Stomach (tissue), 9 donors: ENCODE results near the gene KIAA0513. TPM values are rescaled to one million over a fixed set of nuclear protein-coding genes. Genes with fewer than 3 reads are reported as not detected.

Experiments
- DNase-seq, 2 donors: peaks; one replicate each; pipeline versions ENCODE4 v3.0.0 to v3.0.0-alpha.2; 2013 to 2019
- H3K27ac ChIP-seq, 5 donors: fragments of 200-600 bp in 4 of 5; sonication (generic) in 4 of 5; one replicate each; pipeline ENCODE4 v1.5.1; 2013 to 2019; ENCODE audit warnings: mild to moderate bottlenecking in 1 of 5, moderate library complexity in 1 of 5
- H3K27me3 ChIP-seq, 3 donors: fragments of 200-600 bp; sonication (generic); one replicate each; pipeline ENCODE4 v1.5.1; 2017 to 2019; ENCODE audit warnings: mixed run types in 1 of 3
- H3K36me3 ChIP-seq, 4 donors: fragments of 200-600 bp; sonication (generic); 1 replicate in 3 of 4; 2 replicates in 1 of 4; pipeline ENCODE4 v1.5.1; 2016 to 2019
- H3K4me1 ChIP-seq, 4 donors: fragments of 200-600 bp; sonication (generic); one replicate each; pipeline ENCODE4 v1.5.1; 2016 to 2019
- H3K4me3 ChIP-seq, 4 donors: fragments of 200-600 bp; sonication (generic) in 3 of 4; one replicate each; pipeline ENCODE4 v1.5.1; 2016 to 2019; ENCODE audit warnings: mild to moderate bottlenecking in 1 of 4
- H3K9me3 ChIP-seq, 4 donors: fragments of 200-600 bp; sonication (generic); one replicate each; pipeline ENCODE4 v1.5.1; 2016 to 2019
- CTCF ChIP-seq, 7 experiments: fragments of 450-650 bp in 4 of 7; fragments of 200-600 bp in 3 of 7; sonication (generic) in 3 of 7; IDR thresholded peaks; one replicate each; pipeline ENCODE4 v1.5.1; 2016 to 2019; ENCODE audit warnings: antibody characterized with exemption in 7 of 7, control low read depth in 2 of 7, mild to moderate bottlenecking in 1 of 7
- EP300 ChIP-seq: sonication (generic); formaldehyde crosslinking; IDR thresholded peaks from one replicate; pipeline ENCODE4 v1.6.1; 2017; ENCODE audit warnings: antibody characterized with exemption
- POLR2A ChIP-seq, 4 donors: fragments of 450-650 bp; IDR thresholded peaks; one replicate each; pipeline ENCODE4 v1.6.1; 2016; ENCODE audit warnings: antibody characterized with exemption in 4 of 4, control low read depth in 2 of 4, mild to moderate bottlenecking in 1 of 4, moderate library complexity in 1 of 4
- POLR2AphosphoS5 ChIP-seq, 3 donors: sonication (generic); formaldehyde crosslinking; IDR thresholded peaks; one replicate each; pipeline ENCODE4 v1.6.1; 2016; ENCODE audit warnings: antibody characterized with exemption in 3 of 3
- whole genome bisulfite sequencing, 5 donors: extraction: QIAGEN DNeasy Blood & Tissue Kit in 3 of 5; methylation state at CpG; one replicate each; pipeline versions ENCODE4 v1.1.5 to v1.1.7; 2013 to 2018; 5-methylcytosine and 5-hydroxymethylcytosine counted together
- intact Hi-C: fragments of 100-400 bp; cut with DNase I; formaldehyde crosslinking; loops from one replicate; pipeline ENCODE4 v1.15.1; 2023; ENCODE audit warnings: low total_unique reads
- polyA plus RNA-seq, 3 donors: library from polyadenylated mRNA; stranded (reverse); fragments of 200-250 nt; gene quantifications; one replicate each; pipeline ENCODE4 v1.2.3, GENCODE V29; 2013
- total RNA-seq, 5 donors: library from RNA; depleted of rRNA; stranded (reverse); fragments of >200 nt; gene quantifications; one replicate each; pipeline versions ENCODE4 v1.1.0 to v1.2.3, GENCODE V29; 2014 to 2016
- donor health status: healthy with polysubstance abuse.
- donor health status: Bipolar disorder and iron deficiency.
- donor health status: healthy.

KIAA0513 gene
- total and polyA plus RNA-seq, 8 donors, result 3.6 to 40.6 (median 14.9) TPM

- no peaks in the 10 kb centered on the region for H3K4me1 ChIP-seq
- peak in 1 of 2 donors; percentile 48 for DNase-seq
- peaks cover 57 to 98% (median 96%) of the 10 kb centered on the region in 4 donors for H3K36me3 ChIP-seq
- no peaks in the 10 kb centered on the region for H3K9me3 ChIP-seq
- intact Hi-C loops, result no loop called here
- no peak overlapping the region for H3K27ac ChIP-seq
- no peak for TF ChIP-seq EP300
- no peak for TF ChIP-seq POLR2AphosphoS5 (IDR thresholded peaks at IDR 0.05)
- TF ChIP-seq POLR2A (IDR thresholded peaks at IDR 0.05), result no peak
- TF ChIP-seq CTCF (IDR thresholded peaks at IDR 0.05), result no peak
- no peak overlapping the region for H3K4me3 ChIP-seq
- H3K27me3 ChIP-seq, result no peaks in the 10 kb centered on the region
- WGBS, 5 donors, result 74 to 85% (median 84%) methylated on average over 13 of the region's 13 CpGs
Observed at GRCh38 chr16:85072947-85073346, 45.4 kb downstream of the KIAA0513 start.

GRCh38 chr16:85074225-85074914, 46.8 kb downstream of the KIAA0513 start:
- no peak overlapping the region for H3K4me3 ChIP-seq
- TF ChIP-seq CTCF (IDR thresholded peaks at IDR 0.05) (no peak), POLR2AphosphoS5 (IDR thresholded peaks at IDR 0.05) (no peak), EP300 (no peak), POLR2A (IDR thresholded peaks at IDR 0.05) (no peak)
- H3K27ac ChIP-seq, result no peak overlapping the region
- no peaks in the 10 kb centered on the region for H3K27me3 ChIP-seq
- no peak for DNase-seq
- intact Hi-C loops, result no loop called here
- no peaks in the 10 kb centered on the region for H3K4me1 ChIP-seq
- 89 to 94% (median 91%) methylated on average over 6 of the region's 6 CpGs for WGBS, 5 donors
- no peaks in the 10 kb centered on the region for H3K9me3 ChIP-seq
- peaks cover 60 to 98% (median 96%) of the 10 kb centered on the region in 4 donors for H3K36me3 ChIP-seq

GRCh38 chr16:85075236-85075924, 47.8 kb downstream of the KIAA0513 start:
- intact Hi-C loops, result no loop called here
- WGBS, 5 donors, result 86 to 95% (median 93%) methylated on average over 16 of the region's 16 CpGs
- H3K4me1 ChIP-seq, result no peaks in the 10 kb centered on the region
- no peaks in the 10 kb centered on the region for H3K9me3 ChIP-seq
- no peaks in the 10 kb centered on the region for H3K27me3 ChIP-seq
- no peak for TF ChIP-seq POLR2A (IDR thresholded peaks at IDR 0.05)
- TF ChIP-seq POLR2AphosphoS5 (IDR thresholded peaks at IDR 0.05), result no peak
- TF ChIP-seq CTCF (IDR thresholded peaks at IDR 0.05), result no peak
- TF ChIP-seq EP300, result no peak
- DNase-seq, result no peak
- H3K36me3 ChIP-seq, result peaks cover 56 to 98% (median 96%) of the 10 kb centered on the region in 4 donors
- H3K27ac ChIP-seq, result no peak overlapping the region
- no peak overlapping the region for H3K4me3 ChIP-seq

- no peak for TF ChIP-seq POLR2A (IDR thresholded peaks at IDR 0.05)
- no peak for TF ChIP-seq CTCF (IDR thresholded peaks at IDR 0.05)
- TF ChIP-seq POLR2AphosphoS5 (IDR thresholded peaks at IDR 0.05), result no peak
- TF ChIP-seq EP300, result no peak
- H3K27me3 ChIP-seq, result no peaks in the 10 kb centered on the region
- WGBS, 5 donors, result 82 to 93% (median 83%) methylated on average over 6 to 10 of the region's 10 CpGs
- no peak overlapping the region for H3K27ac ChIP-seq
- DNase-seq, result no peak
- intact Hi-C loops, result no loop called here
- H3K4me3 ChIP-seq, result no peak overlapping the region
- no peaks in the 10 kb centered on the region for H3K9me3 ChIP-seq
- H3K4me1 ChIP-seq, result no peaks in the 10 kb centered on the region
- peaks cover 48 to 98% (median 96%) of the 10 kb centered on the region in 4 donors for H3K36me3 ChIP-seq
Observed at GRCh38 chr16:85077039-85077438, 49.4 kb downstream of the KIAA0513 start.
